Renal cortical epithelial cell (primary cell): ENCODE measurements around the gene SMIM14. TPM values are rescaled to one million over a fixed set of nuclear protein-coding genes. Genes with fewer than 3 reads are reported as not detected.
"Not testable (repeated sequence)": the region's sequence is repeated elsewhere in the genome, so short reads cannot be mapped to it uniquely, and the experiment has no call there.

Source experiments
- DNase-seq: peaks from one replicate; pipeline ENCODE4 v3.0.0-alpha.2; 2011; ENCODE audit warnings: low read depth
- total RNA-seq: library from RNA; depleted of rRNA; stranded (reverse); fragments of >200 nt; gene quantifications from 2 replicates; pipeline ENCODE4 v1.2.3, GENCODE V29; 2014

SMIM14 gene
- total RNA-seq, 1 donor from 2014 or later, result 89.7 TPM

- DNase-seq, result no peak
These were observed 9.5 kb upstream of the SMIM14 start for GRCh38 chr4:39648213-39648612.

GRCh38 chr4:39642885-39643552, 4.4 kb upstream of the SMIM14 start:
- DNase-seq, result peak; percentile 49

GRCh38 chr4:39641451-39641850, 2.8 kb upstream of the SMIM14 start:
- no peak for DNase-seq

GRCh38 chr4:39637586-39638353, 895 bp downstream of the SMIM14 start:
- peak; percentile 62 for DNase-seq

GRCh38 chr4:39637221-39637585, 1.5 kb downstream of the SMIM14 start:
- DNase-seq, result no peak

- no peak for DNase-seq
These were observed 2.0 kb downstream of the SMIM14 start for GRCh38 chr4:39636531-39637184.

- DNase-seq, result no peak
These were observed 3.6 kb downstream of the SMIM14 start for GRCh38 chr4:39635023-39635422.

GRCh38 chr4:39631700-39632079, 7.0 kb downstream of the SMIM14 start:
- DNase-seq, result no peak

- no peak for DNase-seq
These were observed 11.3 kb downstream of the SMIM14 start for GRCh38 chr4:39627413-39627812.

- DNase-seq, result no peak
These were observed 11.8 kb downstream of the SMIM14 start for GRCh38 chr4:39626913-39627312.

GRCh38 chr4:39626261-39626660, 12.4 kb downstream of the SMIM14 start:
- DNase-seq, result no peak

- DNase-seq, result peak; percentile 88
These were observed 17.1 kb downstream of the SMIM14 start for GRCh38 chr4:39621582-39621981.

- DNase-seq, result no peak
These were observed 17.9 kb downstream of the SMIM14 start for GRCh38 chr4:39620551-39621313.

- DNase-seq, result no peak
These were observed 21.1 kb downstream of the SMIM14 start for GRCh38 chr4:39617534-39617933.

GRCh38 chr4:39616651-39617050, 22.0 kb downstream of the SMIM14 start:
- peak; percentile 79 for DNase-seq

GRCh38 chr4:39616112-39616511, 22.6 kb downstream of the SMIM14 start:
- DNase-seq, result not testable (repeated sequence)

- peak; percentile 93 for DNase-seq
These were observed 24.0 kb downstream of the SMIM14 start for GRCh38 chr4:39614487-39615162.

- peak; percentile 65 for DNase-seq
These were observed 25.5 kb downstream of the SMIM14 start for GRCh38 chr4:39613093-39613656.

GRCh38 chr4:39609454-39609931, 29.2 kb downstream of the SMIM14 start:
- DNase-seq, result no peak

- DNase-seq, result no peak
These were observed 30.2 kb downstream of the SMIM14 start for GRCh38 chr4:39608451-39608850.

- DNase-seq, result no peak
These were observed 31.9 kb downstream of the SMIM14 start for GRCh38 chr4:39606747-39607146.
